Subcutaneous abdominal adipose tissue (tissue), 5 donors: Measurements from ENCODE around the gene ELOVL3.
"Not testable (repeated sequence)": the region's sequence is repeated elsewhere in the genome, so short reads cannot be mapped to it uniquely, and the experiment has no call there.

ENCODE experiments used
- H3K27ac ChIP-seq: one replicate; pipeline ENCODE4 v1.7.0; 2013; ENCODE audit warnings: low read depth, mild to moderate bottlenecking, inconsistent platforms, low read length, moderate library complexity
- H3K27me3 ChIP-seq, 5 donors: one replicate each; pipeline ENCODE4 v1.7.0; 2013; ENCODE audit warnings: low read length in 5 of 5, inconsistent platforms in 1 of 5; ENCODE audit not compliant: control insufficient read depth in 5 of 5, insufficient read depth in 4 of 5
- H3K36me3 ChIP-seq, 5 donors: one replicate each; pipeline ENCODE4 v1.7.0; 2013; ENCODE audit warnings: low read length in 5 of 5; ENCODE audit not compliant: control insufficient read depth in 5 of 5, insufficient read depth in 5 of 5
- H3K4me1 ChIP-seq, 5 donors: one replicate each; pipeline ENCODE4 v1.7.0; 2013; ENCODE audit warnings: low read length in 5 of 5, mild to moderate bottlenecking in 3 of 5, moderate library complexity in 1 of 5; ENCODE audit not compliant: control insufficient read depth in 5 of 5, insufficient read depth in 5 of 5
- H3K4me3 ChIP-seq, 5 donors: one replicate each; pipeline ENCODE4 v1.7.0; 2013; ENCODE audit warnings: low read length in 5 of 5, low read depth in 1 of 5
- H3K9ac ChIP-seq, 5 donors: one replicate each; pipeline ENCODE4 v1.7.0; 2013; ENCODE audit warnings: low read length in 5 of 5, mild to moderate bottlenecking in 4 of 5, moderate library complexity in 3 of 5
- H3K9me3 ChIP-seq, 5 donors: one replicate each; pipeline ENCODE4 v1.7.0; 2013; ENCODE audit warnings: low read length in 5 of 5; ENCODE audit not compliant: control insufficient read depth in 5 of 5
- donor health status: healthy.
- donor health status: healthy.
- donor health status: healthy.
- donor health status: healthy.
- donor health status: healthy.

Gene ELOVL3

DNA sequence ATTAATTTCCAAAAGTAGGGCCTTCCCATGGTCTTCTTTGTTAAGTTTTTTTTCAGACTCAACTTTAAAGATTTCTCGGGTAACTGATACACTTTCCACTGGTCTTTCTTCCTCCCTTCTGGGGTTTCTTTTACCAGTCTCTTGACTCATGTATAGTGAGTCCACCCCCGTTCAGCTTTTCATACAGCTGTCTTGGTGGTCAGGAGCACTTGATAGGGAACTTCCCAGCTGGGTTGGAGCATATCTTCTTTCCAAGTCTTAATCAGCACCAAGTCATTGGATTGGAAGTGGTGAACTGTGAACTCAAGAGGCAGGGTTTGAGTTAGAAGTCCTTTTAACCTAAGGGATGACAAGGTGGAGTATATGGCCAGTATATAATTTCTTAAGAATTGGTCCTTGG lies 29.2 kb upstream of the ELOVL3 start:
- Histone ChIP-seq H3K9me3 (peaks cover 0 to 2% (median 0%) of the 10 kb centered on the region in 5 donors), H3K27ac (no peak overlapping the region), H3K9ac (no peak overlapping the region), H3K36me3 (no peaks in the 10 kb centered on the region), H3K4me1 (peaks cover 0 to 5% (median 0%) of the 10 kb centered on the region in 5 donors), H3K4me3 (no peak overlapping the region), H3K27me3 (peaks cover 0 to 3% (median 0%) of the 10 kb centered on the region in 5 donors)

DNA sequence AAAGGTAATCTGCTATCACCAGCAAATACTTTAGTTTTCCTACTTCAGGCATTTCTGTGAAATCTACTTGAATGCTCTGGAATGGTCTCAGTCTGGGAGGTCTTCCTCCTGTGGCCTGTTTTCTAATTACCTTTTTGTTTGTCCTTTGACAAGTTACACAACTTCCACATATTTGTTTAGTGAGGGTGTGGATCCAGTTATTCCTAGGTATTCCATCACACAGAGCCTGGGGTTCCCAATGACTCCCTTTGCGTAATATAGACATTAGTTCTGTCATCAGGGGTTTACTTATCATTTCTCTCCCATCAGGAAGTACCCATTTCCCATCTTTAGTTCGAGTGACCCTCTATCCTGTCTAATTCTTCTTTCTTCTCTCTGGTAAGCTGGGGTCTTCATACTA lies 28.1 kb upstream of the ELOVL3 start:
- H3K9ac ChIP-seq, result no peak overlapping the region
- H3K4me3 ChIP-seq, result no peak overlapping the region
- H3K9me3 ChIP-seq, result no peaks in the 10 kb centered on the region
- H3K27me3 ChIP-seq, result no peaks in the 10 kb centered on the region
- H3K4me1 ChIP-seq, result no peaks in the 10 kb centered on the region
- H3K27ac ChIP-seq, result no peak overlapping the region
- no peaks in the 10 kb centered on the region for H3K36me3 ChIP-seq

DNA sequence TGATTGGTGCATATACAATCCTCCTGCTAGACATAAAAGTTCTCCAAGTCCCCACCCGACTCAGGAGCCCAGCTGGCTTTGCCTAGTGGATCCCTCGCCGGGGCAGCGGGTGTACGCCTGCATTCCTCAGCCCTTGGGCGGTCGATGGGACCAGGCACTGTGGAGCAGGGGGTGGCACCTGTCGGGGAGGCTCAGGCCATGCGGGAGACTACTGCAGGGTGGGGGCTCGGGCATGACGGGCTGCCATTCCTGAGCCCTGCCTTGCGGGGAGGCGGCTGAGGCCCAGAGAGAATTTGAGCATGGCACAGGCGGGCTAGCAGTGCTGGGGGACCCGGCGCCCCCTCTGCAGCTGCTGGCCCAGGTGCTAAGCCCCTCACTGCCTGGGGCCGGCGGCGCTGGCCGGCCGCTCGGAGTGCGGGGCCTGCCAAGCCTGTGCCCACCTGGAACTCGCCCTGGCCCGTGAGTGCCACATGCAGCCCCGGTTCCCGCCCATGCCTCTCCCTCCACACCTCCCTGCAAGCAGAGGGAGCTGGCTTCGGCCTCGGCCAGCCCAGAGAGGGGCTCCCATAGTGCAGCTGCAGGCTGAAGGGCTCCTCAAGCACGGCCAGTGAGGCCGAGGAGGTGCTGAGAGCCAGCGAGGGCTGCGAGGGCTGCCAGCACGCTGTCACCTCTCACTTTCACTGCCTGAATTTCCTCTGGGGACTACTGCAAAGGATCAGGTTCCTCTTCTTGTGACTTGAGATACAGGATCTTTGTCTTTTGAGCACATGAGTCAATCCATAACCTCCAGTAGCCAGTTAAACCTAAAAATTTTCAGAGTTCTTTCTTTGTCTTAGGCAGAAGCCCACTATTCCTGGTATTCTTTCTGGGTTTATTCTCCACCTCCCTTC lies 25.1 kb upstream of the ELOVL3 start:
- H3K4me3 ChIP-seq, result no peak overlapping the region
- H3K36me3 ChIP-seq, result no peaks in the 10 kb centered on the region
- H3K9ac ChIP-seq, result no peak overlapping the region
- no peaks in the 10 kb centered on the region for H3K4me1 ChIP-seq
- H3K9me3 ChIP-seq, result peaks cover 0 to 10% (median 8%) of the 10 kb centered on the region in 5 donors
- H3K27me3 ChIP-seq, result no peaks in the 10 kb centered on the region
- H3K27ac ChIP-seq, result no peak overlapping the region

DNA sequence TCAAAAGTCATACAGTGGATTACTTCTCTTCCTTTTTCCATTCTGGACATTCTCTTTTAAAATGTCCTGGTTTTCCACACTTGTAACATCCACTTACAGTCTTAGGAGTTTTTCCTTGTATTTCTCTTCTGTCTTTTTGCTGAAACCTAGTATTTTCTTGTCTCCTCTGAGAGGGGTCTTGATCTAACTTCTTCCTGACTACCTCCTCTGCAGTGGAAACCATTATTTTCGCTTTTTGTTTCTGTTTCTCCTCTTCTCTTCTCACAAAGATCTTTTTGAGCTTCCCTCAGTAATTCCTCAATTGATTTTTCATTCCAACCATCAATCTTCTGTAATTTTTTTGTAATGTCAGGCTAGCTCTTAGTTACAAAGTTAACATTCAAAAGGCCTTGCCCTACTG lies 23.7 kb upstream of the ELOVL3 start:
- Histone ChIP-seq H3K9ac (no peak overlapping the region), H3K4me1 (peaks cover 0 to 3% (median 0%) of the 10 kb centered on the region in 5 donors), H3K4me3 (no peak overlapping the region), H3K27me3 (no peaks in the 10 kb centered on the region), H3K27ac (no peak overlapping the region), H3K9me3 (peaks cover 0 to 10% (median 8%) of the 10 kb centered on the region in 5 donors), H3K36me3 (no peaks in the 10 kb centered on the region)

DNA sequence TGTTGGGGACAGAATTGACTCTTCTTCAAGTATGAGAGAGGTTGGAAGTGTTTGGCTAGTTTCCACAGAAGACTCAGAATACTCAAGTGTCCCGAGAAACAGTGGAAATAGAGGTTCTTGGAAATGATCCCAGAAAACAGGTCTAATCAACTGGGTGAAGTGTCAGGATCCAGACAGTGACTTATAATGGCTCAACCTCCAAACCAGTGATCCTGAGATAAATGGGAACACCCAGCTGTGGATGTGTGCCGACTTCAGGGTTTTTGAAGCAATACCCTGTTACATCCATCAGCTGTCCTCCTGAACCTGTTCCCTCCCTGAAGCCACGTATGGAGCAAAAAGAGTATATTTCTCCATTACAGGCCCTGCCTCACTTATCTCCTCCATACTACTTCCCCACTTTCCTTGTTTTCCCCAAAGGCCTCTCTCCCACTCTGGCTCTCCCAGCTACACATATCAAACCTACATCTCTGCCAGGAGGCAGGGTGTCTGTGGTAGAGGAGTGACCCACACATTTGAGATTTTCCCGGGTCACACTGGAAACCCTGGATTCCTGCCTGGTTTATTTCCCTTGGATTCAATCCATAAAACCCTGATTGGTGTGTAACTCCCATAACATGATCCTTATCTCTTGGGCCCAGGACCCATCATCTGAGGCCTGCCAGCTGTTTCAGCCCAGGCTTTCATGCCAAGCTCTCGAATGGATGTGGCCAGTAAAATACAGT lies 17.6 kb upstream of the ELOVL3 start:
- no peaks in the 10 kb centered on the region for H3K27me3 ChIP-seq

DNA sequence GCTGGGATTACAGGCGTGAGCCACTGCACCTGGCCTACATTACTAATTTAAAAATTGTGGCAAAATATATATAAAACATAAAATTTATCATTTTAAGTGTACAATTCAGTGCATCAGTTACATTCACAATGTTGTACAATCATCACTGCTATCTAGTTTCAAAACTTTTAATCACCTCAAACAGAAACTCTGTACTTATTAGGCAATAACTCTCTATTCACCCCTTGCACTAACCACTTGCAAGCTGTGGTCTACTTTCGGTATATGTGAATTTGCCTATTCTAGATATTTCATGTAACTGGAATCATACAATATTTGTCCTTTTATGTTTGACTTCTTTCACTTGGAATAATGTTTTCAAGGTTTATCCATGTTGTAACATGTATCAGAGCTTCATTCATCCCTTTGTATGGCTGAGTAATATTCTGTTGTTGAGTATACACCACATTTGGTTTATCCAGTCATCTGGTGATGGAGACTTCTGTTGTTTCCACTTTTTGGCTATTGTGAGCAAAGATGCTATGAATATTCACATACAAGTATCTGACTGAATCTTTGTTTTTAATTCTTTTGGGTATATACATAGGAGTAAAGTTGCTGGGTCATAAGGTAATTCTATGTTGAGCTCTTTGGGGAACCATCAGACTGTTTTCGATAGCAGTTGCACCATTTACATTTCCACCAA lies 14.3 kb upstream of the ELOVL3 start:
- no peaks in the 10 kb centered on the region for H3K27me3 ChIP-seq
- no peaks in the 10 kb centered on the region for H3K36me3 ChIP-seq
- H3K4me3 ChIP-seq, result no peak overlapping the region
- no peaks in the 10 kb centered on the region for H3K9me3 ChIP-seq
- H3K9ac ChIP-seq, result no peak overlapping the region
- H3K27ac ChIP-seq, result no peak overlapping the region
- peaks cover 2 to 23% (median 13%) of the 10 kb centered on the region in 5 donors for H3K4me1 ChIP-seq

More for the DNA sequence above, 17.6 kb upstream of the ELOVL3 start:
- peak overlapping the region in 1 of 5 donors; percentile 9 for H3K4me3 ChIP-seq
- H3K9me3 ChIP-seq, result peaks cover 0 to 10% (median 8%) of the 10 kb centered on the region in 5 donors
- H3K36me3 ChIP-seq, result no peaks in the 10 kb centered on the region
- peaks cover 2 to 23% (median 13%) of the 10 kb centered on the region in 5 donors for H3K4me1 ChIP-seq
- H3K27ac ChIP-seq, result peak overlapping the region; percentile 77
- H3K9ac ChIP-seq, result peak overlapping the region in 3 of 5 donors; percentile 42 to 59 (median 57)

DNA sequence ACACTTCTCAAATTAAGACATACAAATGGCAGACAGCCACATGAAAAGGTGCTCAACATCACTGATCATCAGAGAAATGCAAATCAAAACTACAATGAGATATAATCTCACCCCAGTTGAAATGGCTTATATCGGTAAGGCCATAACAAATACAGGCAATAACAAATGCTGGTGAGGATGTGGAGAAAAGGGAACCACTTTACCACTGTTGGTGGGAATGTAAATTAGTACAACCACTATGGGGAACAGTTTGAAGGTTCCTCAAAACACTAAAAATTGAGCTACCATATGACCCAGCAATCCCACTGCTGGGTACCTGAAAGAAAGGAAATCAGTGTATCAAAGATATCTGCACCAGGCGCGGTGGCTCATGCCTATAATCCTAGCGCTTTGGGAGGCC lies 12.5 kb upstream of the ELOVL3 start:
- H3K9ac ChIP-seq, H3K27ac ChIP-seq, H3K27me3 ChIP-seq, H3K36me3 ChIP-seq, H3K9me3 ChIP-seq, H3K4me1 ChIP-seq, H3K4me3 ChIP-seq: not testable (repeated sequence)

DNA sequence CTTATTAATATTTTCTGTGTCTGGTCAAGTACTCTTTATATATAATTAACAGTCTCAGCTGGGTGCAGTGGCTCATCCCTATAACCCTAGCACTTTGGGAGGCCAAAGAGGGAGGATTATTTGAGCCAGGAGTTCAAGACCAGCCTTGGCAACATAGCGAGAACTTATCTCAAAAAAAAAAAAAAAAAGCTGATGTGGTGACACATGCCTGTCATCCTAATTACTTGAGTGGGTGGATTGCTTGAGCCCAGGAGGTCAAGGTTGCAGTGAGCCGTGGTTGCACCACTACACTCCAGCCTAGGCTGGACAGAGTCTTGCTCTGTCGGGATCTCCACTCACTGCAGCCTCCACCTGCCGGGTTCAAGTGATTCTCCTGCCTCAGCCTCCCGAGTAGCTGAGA lies 6.7 kb upstream of the ELOVL3 start:
- Histone ChIP-seq H3K4me1 (no peaks in the 10 kb centered on the region), H3K4me3 (no peak overlapping the region), H3K9me3 (no peaks in the 10 kb centered on the region), H3K36me3 (no peaks in the 10 kb centered on the region), H3K27ac (no peak overlapping the region), H3K9ac (no peak overlapping the region), H3K27me3 (no peaks in the 10 kb centered on the region)

DNA sequence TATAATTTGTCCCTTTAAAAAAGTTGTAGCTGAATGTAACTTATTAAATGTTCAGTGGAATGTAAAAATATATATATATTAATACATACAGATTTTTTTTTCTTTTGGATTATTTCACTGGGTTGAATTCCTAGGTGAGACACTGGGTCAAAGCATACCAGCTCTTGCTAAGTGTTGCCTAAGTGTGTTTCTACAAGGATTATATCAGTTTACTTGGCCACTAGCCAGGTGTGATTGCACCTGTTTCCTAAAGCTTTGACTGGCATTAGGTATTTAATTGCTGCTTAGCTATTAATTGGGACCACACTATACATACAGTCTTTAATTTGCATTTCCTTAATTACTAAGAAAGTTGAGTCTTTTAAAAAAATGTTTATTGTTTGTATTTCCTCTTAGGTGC lies 5.5 kb upstream of the ELOVL3 start:
- H3K27ac ChIP-seq, result no peak overlapping the region
- H3K9me3 ChIP-seq, result no peaks in the 10 kb centered on the region
- H3K4me1 ChIP-seq, result peaks cover 0 to 9% (median 3%) of the 10 kb centered on the region in 5 donors
- H3K9ac ChIP-seq, result no peak overlapping the region
- no peaks in the 10 kb centered on the region for H3K36me3 ChIP-seq
- no peak overlapping the region for H3K4me3 ChIP-seq
- H3K27me3 ChIP-seq, result no peaks in the 10 kb centered on the region

DNA sequence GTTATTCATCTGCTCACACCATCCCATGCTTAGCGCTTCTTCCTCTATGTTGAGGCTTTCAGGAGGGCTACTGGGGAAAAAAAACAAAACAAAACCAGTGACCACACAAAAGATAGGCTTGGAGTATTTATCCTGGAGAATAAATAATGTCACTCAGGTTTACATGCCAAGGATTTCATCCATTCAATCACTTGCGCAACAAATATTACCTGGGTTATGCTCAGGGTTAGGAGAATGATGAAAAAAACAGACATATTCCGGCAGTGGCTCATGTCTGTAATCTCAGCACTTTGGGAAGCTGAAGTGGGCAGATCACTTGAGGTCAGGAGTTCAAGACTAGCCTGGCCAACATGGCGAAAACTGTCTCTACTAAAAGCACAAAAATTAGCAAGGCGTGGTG lies 3.3 kb upstream of the ELOVL3 start:
- no peak overlapping the region for H3K9ac ChIP-seq
- H3K4me3 ChIP-seq, result no peak overlapping the region
- no peaks in the 10 kb centered on the region for H3K9me3 ChIP-seq
- peaks cover 3 to 28% (median 22%) of the 10 kb centered on the region in 5 donors for H3K4me1 ChIP-seq
- H3K27me3 ChIP-seq, result no peaks in the 10 kb centered on the region
- H3K36me3 ChIP-seq, result no peaks in the 10 kb centered on the region
- no peak overlapping the region for H3K27ac ChIP-seq
